HG03558 (cell line): Measurements from ENCODE around the gene CDH23.

ENCODE experiments used
- ATAC-seq: cut with Tn5 transposase; IDR thresholded peaks from one replicate; pipeline ENCODE4 v1.9.1; 2021; ENCODE audit warnings: moderate number of reproducible peaks; ENCODE audit not compliant: unreplicated experiment; ENCODE audit errors: extremely low read depth

Gene CDH23

DNA sequence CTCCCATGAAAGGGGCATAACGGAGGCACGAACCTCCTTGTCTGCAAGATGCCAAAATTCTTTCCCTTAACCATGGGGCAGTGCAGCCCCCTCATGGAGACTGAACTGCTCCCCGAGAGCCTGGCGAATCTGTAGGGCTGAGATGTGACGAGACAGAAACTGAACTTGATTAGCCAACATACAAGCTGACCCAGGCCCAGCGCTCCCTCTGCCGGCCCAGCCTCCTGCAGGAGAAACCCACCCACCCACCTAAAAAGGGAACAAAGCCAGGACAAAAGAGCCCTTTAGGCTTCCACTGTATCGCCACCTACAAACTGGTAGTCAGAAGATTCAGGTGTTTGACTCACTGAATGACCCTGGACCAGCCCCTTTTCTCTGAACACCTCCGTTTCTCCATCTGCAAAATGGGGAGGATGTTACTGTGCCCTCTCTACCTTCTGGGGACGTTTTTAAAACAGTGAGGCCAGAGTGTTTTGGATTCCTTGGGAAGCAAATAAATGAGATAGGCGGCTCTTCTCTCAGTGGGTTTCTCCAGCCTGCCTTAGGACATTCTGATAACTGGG lies 264.4 kb downstream of the CDH23 start:
- ATAC-seq, result no peak

- no peak for ATAC-seq
These were observed 265.1 kb downstream of the CDH23 start for GRCh38 chr10:71661779-71662336.

DNA sequence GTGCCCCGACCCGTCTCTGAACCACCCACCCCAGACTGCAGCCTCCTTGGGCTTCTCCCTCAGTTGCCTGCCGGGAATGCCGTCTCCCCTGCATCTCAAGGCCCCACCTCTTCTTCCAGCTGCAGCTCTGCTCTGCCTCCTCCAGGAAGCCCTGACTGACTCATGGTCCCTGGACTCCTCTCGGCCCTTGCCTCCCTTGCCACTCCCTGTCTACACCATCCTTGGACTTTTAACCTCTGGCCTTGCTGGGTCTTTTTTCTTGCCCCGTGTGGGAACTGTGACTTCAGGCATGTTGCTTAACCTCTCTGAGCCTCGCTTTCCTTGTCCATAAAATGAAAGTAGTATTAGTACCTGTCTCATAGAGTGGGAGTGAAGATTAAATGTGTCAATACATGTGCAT lies 266.6 kb downstream of the CDH23 start:
- no peak for ATAC-seq

GRCh38 chr10:71664585-71664984 lies 267.9 kb downstream of the CDH23 start:
- ATAC-seq, result no peak

GRCh38 chr10:71665456-71665855 lies 268.7 kb downstream of the CDH23 start:
- ATAC-seq, result no peak

DNA sequence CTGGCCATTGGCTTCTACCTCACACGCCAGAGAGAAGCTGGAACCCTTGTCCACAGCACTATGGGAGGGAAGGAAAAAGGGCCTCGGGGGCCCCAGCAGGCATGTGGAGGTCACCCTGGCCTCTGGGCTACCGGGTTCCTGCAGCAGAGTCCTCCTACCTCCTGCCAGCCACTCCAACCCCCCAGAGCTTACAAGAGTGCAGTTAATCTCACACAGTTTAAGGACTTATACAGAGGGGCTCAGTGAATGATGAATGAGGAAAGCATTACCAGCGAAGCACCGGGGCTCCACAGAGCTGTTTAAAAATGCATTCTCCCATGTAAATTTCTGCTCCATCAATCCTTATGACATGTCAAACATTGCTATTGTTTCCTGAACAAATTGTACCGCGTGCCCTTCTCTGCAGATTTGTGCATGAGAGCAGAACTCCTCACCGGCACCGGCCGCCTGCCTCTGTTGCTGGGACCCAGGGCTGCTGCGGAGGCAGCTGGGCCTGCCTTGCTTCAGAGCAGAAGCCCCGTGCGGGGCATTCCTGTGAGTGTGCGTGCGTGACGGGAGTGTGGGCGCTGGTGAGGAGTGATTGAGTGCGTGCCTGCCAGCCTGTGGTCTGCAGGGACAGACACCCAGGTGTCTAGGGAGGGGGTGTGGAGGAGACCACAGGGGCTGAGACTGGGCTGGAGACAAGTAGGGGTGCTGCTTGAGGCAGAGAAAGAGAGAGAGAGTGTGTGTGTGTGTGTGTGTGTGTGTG lies 270.1 kb downstream of the CDH23 start:
- ATAC-seq, result no peak

DNA sequence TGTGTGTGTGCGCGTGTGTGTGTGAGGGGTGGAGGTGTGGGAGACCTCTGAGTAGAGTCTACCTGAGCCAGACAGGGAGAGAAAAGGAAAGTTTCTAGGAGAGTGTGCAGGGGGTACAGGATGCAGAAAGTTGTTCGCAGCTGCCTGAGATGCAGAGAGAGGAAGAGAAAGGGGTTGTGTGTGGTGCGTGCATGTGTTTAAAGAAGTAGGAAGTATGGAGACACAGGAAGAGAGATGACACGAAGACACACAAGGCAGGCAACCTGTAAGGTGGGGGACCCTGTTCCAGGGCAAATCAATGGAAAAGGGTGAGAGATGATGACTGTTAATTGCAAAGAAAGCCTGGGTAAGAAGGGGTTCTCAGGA lies 270.6 kb downstream of the CDH23 start:
- no peak for ATAC-seq

DNA sequence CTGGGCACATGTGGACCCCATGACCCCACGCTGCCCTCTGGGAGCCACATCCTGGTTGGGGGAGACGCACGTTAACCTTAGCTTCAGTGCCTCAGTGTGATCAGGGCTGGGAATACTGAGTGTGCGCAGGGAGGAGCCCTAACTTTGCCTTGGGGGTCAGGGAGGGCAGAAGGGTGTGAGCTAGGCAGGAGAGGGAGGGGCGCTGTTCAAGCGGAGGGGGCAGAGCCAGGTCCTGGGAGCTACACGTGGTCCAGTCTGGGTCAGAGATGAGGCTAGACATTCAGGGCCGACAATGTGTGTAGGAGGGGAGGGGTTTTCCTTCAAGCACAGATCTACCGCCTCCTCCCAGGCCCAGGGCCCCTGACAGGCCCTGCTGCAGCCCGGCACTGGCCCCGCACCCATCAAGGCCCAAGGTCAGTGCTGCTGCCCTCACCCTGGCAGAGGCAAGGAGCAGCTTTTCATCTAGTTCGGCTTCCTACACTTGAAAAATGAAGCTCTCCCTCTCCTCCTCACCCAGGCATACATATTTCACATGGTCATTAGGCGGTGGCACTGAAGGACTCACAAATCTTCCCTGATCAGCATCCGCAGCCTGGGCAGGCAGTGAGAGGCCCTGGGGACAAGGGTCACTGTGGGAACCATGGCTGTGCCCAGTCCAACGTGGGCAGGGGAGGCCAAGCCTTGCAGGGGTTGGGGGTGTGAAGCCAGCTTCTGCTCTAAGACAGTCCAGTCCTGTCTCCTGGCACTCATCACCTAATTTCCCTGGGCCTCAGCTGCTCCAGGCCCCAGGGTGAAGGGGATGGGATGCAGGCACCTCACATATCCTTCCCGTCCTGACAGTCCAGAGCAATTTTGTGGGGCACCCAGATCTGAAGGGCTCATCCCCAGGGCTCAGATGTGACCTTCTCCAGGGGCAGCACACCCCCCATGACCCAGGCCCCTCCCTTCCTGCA lies 275.6 kb downstream of the CDH23 start:
- ATAC-seq, result no peak

DNA sequence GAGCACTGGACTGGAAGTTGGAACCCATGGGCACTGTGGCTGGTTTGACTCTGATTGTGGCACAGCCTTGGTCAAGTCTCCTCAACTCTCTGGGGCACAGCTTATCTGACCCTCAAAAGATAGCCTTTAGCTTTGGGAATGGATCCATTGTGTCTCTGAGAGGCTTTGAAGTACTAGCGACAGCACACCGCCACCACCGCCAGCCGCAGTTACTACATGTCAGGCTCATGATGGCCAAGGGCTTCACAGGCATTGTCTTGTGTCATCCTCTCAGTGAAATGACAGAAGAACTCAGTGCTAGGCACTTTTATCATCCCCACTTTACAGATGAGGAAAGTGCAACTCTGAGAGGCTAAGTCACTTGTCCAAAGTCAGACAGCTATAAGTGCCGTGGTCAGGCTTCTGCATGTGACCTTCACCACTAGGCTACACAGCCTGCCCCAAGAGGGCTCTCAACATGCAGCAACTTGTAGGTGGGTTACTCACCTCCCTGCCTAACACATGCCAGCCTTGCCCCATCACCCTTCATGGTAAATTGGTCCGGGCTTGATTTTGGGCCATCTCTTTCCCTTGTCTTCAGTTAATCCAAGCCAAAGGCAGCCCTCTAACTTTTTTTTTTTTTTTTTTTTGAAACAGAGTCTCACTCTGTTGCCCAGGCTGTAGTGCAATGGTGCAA lies 278.7 kb downstream of the CDH23 start:
- ATAC-seq, result no peak

GRCh38 chr10:71677261-71677660 lies 280.5 kb downstream of the CDH23 start:
- no peak for ATAC-seq

- no peak for ATAC-seq
These were observed 281.5 kb downstream of the CDH23 start for GRCh38 chr10:71678057-71678805.

DNA sequence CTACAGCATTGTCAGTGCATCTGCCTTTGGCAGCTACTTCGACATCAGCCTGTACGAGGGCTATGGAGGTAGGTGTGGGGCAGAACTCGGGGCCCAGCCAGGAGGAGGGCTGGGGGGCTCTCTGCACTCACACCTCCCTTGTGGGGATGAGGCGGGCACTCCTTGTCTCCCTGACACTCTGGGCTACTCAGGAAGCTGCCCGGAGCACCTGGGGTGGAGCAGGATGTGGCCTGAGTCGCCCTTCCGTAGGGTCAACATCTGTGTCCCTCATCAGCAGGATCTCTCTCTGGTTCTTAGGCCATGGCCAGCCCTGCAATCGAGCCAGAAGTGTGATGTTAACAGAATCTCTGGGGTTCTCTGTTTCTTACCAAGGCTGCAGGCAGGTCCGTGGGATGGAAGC lies 282.7 kb downstream of the CDH23 start:
- ATAC-seq, result no peak

DNA sequence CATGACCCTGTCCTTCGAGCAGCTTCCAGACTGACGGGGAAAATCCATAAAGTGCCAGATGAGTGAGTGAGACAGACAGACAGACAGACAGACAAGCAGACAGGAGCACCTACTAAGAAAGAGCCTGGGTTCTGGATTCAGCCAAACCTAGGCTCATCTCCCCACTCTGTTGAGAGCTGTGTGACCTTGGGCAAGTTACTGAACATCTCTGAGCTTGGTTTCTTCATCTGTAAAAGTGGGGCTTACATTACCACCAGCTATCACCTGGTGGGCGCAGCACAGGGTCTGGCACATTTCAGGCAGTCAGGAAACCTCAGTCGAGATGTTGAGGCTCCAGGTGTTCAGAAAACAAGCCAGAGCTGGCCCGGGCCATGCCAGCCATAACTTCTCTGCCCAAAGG lies 285.3 kb downstream of the CDH23 start:
- ATAC-seq, result no peak

- ATAC-seq, result no peak
These were observed 286.6 kb downstream of the CDH23 start for GRCh38 chr10:71683301-71683700.

DNA sequence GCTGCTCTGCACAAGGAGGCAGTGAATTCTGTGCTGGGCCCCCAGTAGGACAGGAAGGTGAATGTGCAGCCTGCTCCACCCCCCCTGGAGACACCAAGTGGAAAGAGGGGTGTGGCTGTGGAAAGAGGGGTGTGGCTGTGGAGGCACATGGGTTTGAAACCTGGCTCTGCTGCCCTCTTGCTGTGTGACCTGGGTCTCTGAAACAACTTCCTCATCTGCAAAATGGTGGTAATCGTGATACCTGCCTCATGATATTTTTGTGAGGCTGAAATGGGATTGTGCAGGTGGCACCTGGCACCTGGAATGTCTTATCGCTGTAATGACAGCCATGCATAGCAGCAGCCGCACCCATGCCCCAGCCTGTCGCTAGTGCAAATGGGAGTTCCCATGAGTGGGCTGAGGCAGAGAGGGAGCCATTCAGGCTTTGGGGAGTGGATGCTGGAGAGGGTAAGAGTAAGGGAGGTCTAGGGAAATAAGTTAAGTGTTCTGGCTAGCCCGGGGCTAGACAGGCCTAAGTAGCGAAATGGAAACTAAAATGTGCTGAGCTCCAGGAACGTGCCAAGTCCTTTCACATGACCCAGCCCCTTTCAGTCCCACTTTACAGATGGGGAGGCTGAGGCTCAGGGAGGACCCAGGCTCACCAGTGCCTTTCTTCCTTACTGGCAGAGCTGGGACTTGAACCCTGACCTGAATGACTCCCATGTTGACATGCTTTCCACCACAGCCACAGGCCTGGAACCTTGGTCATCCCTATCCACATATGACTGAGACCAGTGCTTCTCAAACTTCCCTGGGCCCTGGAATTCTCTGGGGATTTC lies 287.8 kb downstream of the CDH23 start:
- no peak for ATAC-seq

DNA sequence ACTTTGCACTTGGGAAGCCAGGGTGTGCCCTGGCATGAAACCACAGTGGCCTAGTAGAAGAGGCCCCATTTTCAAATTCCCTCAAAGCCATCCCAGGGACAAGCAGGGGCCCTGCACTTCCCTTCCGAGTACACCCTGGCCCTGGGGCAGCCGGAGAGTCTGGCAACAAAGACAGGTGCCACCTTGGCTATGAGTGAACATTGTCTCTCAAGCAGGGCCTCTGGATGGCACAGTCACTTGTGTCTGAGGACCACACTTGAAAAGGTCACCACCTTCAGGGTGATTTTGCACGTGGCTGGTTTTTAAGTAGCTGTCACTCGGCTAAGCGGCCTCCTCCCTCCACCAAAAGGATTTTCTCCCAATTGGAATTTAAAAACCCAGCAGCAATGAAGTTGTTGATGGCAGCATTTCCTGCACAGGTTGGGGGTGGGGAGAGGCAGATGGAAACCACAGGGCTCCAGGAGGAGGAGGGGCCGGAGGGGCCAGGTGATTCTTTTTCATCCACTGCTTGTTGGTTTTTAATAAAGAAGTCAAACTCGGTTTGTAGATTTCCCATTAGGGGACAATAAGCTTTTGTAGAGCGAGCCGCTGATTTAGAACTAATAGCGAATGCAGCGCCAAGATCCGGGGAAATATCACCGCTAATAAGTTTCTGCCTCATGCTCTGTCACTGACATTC lies 289.0 kb downstream of the CDH23 start:
- ATAC-seq, result no peak

DNA sequence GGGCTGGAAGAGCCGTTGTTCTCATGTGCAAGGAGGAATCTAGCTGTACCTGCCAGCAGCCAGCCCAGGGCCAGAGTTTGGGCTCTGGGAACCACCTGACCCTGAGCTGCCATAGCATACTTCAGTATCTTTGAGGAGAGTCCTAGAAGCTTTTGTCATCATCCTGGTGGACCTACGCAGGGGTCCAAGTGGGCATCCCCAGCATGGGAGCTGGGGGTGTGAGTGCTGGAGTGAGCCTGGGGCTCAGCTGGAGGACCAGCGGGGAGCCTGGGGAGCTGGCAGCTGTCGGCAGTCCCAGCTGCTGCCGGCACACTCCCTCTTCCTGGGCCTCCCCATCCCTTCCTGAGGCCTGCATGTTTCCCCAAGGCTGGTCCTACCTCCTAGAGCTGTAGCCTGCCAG lies 290.4 kb downstream of the CDH23 start:
- ATAC-seq, result no peak

DNA sequence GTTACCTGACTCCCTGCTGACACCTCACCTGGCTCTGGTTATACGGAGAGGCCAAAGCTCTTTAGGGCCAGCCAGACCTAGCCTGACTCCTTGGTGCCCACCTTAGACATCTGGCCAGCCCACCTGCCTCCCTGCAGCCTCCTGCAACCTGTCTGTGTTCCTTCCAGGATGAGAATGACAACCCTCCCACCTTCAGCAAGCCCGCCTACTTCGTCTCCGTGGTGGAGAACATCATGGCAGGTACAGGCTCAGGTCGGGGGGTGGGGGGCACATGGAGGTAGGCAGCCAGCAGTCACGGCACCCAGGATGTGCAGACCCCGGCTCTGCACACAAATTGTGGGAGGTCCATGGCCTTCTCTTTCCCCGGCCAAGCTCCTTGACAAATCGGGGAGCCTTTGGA lies 290.8 kb downstream of the CDH23 start:
- no peak for ATAC-seq
